D721Med (cell line): ENCODE measurements around the gene INTS3.

Experiments
- DNase-seq: peaks from one replicate; pipeline ENCODE4 v3.0.0; 2011; ENCODE audit warnings: low spot score; ENCODE audit not compliant: insufficient read length
- FAIRE-seq: peaks from 2 replicates; lab custom pipeline; 2011; peaks lifted over from hg19 to GRCh38; lab: Jason Lieb, UNC
- TF ChIP-seq, protein P1 (sequence below): IDR thresholded peaks from 2 replicates; pipeline ENCODE4 v1.5.1; 2012; ENCODE audit warnings: mild to moderate bottlenecking, control low read depth; ENCODE audit not compliant: insufficient read depth; ENCODE audit errors: missing control alignments

Gene INTS3

DNA sequence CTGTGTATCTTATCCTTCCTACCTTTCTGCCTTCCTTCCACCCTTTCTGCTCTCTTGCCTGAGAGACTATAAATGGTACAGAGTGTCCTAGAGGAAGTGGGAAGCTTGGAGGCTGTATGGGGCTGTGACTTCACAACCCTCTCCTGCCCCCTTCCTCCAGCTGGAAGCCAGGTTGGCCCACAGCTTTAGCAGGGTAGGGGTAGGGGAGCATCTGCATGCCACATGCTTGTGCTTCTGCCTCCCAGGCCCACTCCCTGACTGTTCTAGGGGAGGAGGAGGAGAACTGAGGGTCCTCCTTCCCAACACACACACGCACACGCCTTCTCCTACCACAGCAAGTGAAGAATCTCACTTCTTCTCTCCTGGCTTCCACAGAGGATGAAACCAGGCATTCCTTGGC lies 43.4 kb downstream of the INTS3 start:
- FAIRE-seq, result no peak
- DNase-seq, result no peak
- TF ChIP-seq, protein P1, sequence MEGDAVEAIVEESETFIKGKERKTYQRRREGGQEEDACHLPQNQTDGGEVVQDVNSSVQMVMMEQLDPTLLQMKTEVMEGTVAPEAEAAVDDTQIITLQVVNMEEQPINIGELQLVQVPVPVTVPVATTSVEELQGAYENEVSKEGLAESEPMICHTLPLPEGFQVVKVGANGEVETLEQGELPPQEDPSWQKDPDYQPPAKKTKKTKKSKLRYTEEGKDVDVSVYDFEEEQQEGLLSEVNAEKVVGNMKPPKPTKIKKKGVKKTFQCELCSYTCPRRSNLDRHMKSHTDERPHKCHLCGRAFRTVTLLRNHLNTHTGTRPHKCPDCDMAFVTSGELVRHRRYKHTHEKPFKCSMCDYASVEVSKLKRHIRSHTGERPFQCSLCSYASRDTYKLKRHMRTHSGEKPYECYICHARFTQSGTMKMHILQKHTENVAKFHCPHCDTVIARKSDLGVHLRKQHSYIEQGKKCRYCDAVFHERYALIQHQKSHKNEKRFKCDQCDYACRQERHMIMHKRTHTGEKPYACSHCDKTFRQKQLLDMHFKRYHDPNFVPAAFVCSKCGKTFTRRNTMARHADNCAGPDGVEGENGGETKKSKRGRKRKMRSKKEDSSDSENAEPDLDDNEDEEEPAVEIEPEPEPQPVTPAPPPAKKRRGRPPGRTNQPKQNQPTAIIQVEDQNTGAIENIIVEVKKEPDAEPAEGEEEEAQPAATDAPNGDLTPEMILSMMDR, result no peak

GRCh38 chr1:153771841-153772593 lies 44.2 kb downstream of the INTS3 start:
- TF ChIP-seq, protein P1, result peak; percentile 50
- FAIRE-seq, result no peak
- DNase-seq, result no peak

GRCh38 chr1:153773096-153773921 lies 45.5 kb downstream of the INTS3 start:
- FAIRE-seq (no peak), DNase-seq (no peak)
- TF ChIP-seq, protein P1, result no peak

- DNase-seq (no peak), FAIRE-seq (no peak)
- TF ChIP-seq, protein P1, result no peak
Observed at GRCh38 chr1:153774026-153774595, 46.3 kb downstream of the INTS3 start.

GRCh38 chr1:153774780-153775457 lies 47.1 kb downstream of the INTS3 start, which contains the start of gene SLC27A3:
Gene SLC27A3 (plus strand): TSS chr1:153775407. CDS start chr1:153775498, 91 bp downstream.
- TF ChIP-seq, protein P1, result no peak
- DNase-seq, result no peak
- no peak for FAIRE-seq

DNA sequence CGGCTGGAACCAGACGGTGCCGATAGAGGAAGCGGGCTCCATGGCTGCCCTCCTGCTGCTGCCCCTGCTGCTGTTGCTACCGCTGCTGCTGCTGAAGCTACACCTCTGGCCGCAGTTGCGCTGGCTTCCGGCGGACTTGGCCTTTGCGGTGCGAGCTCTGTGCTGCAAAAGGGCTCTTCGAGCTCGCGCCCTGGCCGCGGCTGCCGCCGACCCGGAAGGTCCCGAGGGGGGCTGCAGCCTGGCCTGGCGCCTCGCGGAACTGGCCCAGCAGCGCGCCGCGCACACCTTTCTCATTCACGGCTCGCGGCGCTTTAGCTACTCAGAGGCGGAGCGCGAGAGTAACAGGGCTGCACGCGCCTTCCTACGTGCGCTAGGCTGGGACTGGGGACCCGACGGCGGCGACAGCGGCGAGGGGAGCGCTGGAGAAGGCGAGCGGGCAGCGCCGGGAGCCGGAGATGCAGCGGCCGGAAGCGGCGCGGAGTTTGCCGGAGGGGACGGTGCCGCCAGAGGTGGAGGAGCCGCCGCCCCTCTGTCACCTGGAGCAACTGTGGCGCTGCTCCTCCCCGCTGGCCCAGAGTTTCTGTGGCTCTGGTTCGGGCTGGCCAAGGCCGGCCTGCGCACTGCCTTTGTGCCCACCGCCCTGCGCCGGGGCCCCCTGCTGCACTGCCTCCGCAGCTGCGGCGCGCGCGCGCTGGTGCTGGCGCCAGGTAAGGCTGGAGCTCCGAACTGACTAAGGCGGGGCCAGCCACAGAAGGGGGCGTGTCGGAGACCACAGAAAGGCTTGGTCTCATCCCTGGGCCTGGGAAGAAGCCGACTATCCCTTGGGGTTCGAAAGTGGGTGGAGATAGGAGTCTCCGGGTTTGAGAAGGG lies 47.8 kb downstream of the INTS3 start:
- TF ChIP-seq, protein P1, result no peak
- DNase-seq (peak; percentile 66), FAIRE-seq (no peak)
